ENCODE measurements around the gene B4GALT1. TPM values are rescaled to one million over a fixed set of nuclear protein-coding genes. Genes with fewer than 3 reads are reported as not detected.

B4GALT1 gene
- total and polyA plus RNA-seq, 2 donors from 2014 or later = 33.0 to 163 TPM

DNA sequence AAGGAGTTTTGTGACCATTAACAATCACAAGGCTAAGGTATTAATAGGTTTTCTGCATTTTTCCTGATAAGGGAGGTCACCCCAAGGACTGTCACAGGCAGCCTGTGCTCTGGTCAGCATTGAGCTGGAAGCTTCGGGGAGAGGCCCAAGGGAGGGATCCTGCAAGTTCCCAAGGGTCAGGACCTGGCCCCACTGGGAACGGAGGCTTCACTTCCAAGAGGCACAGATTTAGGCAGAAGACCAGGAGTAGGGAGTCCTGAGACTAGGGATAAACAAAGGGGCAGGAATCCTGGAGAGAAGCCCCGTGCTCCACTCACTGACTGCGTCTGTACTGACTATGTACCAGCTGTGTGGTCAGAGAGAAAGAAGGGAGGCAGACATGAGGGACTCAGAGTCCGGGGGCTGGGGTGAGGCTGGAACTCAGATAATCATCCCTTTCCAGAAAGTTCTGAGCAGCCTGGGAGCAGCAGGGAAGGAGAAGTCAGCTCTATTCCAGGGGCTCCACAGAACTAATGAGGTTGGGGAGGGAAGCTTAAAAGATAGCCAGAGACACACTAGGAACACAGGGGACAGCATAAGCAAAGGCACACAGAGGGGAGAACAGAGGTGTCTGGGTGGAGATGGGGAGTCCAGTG is 37.8 kb downstream of the B4GALT1 start:
- Histone ChIP-seq H3K9ac (ENCODE audit: low read length in 3 of 3) (no peak overlapping the region), H3K9me3 (ENCODE audit: control insufficient read depth in 2 of 3, insufficient read depth in 1 of 3, low read length in 3 of 3) (no peaks in the 10 kb centered on the region), H3K27ac (ENCODE audit: low read depth in 2 of 2, low read length in 2 of 2) (peak overlapping the region; percentile 29 to 63), H3K4me3 (ENCODE audit: low read length in 3 of 3) (no peak overlapping the region), H3K27me3 (ENCODE audit: control insufficient read depth, insufficient read depth, low read length) (no peaks in the 10 kb centered on the region), H3K4me1 (ENCODE audit: control insufficient read depth in 2 of 3, insufficient read depth in 2 of 3, low read depth in 1 of 3, low read length in 3 of 3) (peaks cover 0 to 55% (median 44%) of the 10 kb centered on the region in 3 donors), H3K36me3 (ENCODE audit: control insufficient read depth in 2 of 3, insufficient read depth in 3 of 3, low read length in 3 of 3) (peaks cover 0 to 46% (median 23%) of the 10 kb centered on the region in 3 donors)
- intact Hi-C loops (cut with DNase I) = no loop called here
- DNase-seq (no peak), FAIRE-seq (no peak)
- TF ChIP-seq, protein P1, sequence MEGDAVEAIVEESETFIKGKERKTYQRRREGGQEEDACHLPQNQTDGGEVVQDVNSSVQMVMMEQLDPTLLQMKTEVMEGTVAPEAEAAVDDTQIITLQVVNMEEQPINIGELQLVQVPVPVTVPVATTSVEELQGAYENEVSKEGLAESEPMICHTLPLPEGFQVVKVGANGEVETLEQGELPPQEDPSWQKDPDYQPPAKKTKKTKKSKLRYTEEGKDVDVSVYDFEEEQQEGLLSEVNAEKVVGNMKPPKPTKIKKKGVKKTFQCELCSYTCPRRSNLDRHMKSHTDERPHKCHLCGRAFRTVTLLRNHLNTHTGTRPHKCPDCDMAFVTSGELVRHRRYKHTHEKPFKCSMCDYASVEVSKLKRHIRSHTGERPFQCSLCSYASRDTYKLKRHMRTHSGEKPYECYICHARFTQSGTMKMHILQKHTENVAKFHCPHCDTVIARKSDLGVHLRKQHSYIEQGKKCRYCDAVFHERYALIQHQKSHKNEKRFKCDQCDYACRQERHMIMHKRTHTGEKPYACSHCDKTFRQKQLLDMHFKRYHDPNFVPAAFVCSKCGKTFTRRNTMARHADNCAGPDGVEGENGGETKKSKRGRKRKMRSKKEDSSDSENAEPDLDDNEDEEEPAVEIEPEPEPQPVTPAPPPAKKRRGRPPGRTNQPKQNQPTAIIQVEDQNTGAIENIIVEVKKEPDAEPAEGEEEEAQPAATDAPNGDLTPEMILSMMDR (IDR thresholded peaks at IDR 0.05; ENCODE audit: borderline replicate concordance, extremely low read depth, insufficient read depth) = no peak

DNA sequence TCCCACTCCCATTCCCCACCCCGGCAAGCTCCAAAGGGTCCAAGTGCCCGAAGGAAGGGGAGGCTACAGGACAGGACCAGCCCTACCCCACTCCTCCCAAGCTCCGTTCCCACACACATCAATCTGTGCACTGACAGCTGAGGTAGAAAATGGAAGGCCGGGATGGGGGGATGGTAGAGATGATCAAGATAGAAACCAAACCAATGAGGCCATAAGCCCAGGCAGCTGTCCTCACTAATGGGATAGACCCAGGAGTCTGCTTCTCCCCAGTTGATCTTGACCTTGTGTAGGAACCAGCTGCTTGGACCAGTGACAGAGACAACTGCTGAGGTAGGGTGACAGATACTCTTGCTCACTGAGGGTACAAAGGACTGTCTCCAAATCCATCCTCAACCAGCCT is 38.6 kb downstream of the B4GALT1 start:
- no peak overlapping the region for H3K9ac ChIP-seq (ENCODE audit: low read length in 3 of 3)
- peaks cover 0 to 50% (median 39%) of the 10 kb centered on the region in 3 donors for H3K4me1 ChIP-seq (ENCODE audit: control insufficient read depth in 2 of 3, insufficient read depth in 2 of 3, low read depth in 1 of 3, low read length in 3 of 3)
- peak overlapping the region in 1 of 2 donors; percentile 63 for H3K27ac ChIP-seq (ENCODE audit: low read depth in 2 of 2, low read length in 2 of 2)
- no peak for FAIRE-seq
- H3K4me3 ChIP-seq (ENCODE audit: low read length in 3 of 3) = no peak overlapping the region
- TF ChIP-seq, protein P1 (IDR thresholded peaks at IDR 0.05; ENCODE audit: borderline replicate concordance, extremely low read depth, insufficient read depth) = no peak
- intact Hi-C loops (cut with DNase I) = no loop called here
- no peak for DNase-seq
- peaks cover 0 to 45% (median 22%) of the 10 kb centered on the region in 3 donors for H3K36me3 ChIP-seq (ENCODE audit: control insufficient read depth in 2 of 3, insufficient read depth in 3 of 3, low read length in 3 of 3)
- no peaks in the 10 kb centered on the region for H3K27me3 ChIP-seq (ENCODE audit: control insufficient read depth, insufficient read depth, low read length)
- H3K9me3 ChIP-seq (ENCODE audit: control insufficient read depth in 2 of 3, insufficient read depth in 1 of 3, low read length in 3 of 3) = no peaks in the 10 kb centered on the region

DNA sequence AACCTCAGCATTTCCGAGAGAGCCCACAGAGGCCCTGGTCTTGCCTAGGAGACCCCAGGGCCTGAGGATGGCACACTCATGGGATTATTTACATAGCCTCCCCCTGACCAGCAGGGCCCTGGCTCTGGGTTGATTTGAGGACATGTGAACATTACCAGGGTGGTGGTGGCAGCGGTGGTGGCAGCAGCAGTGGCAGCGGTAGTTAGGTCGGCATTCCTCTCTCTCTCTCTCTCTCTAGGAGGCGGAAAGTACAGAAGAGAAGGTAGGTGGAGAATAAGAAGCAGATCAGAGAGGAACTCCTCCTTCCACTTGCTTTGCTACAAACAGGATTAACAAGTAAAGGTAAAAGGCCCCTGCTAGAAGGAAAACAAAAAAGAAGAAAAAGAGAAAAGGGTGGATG is 39.3 kb downstream of the B4GALT1 start:
- no peak overlapping the region for H3K4me3 ChIP-seq (ENCODE audit: low read length in 3 of 3)
- H3K9ac ChIP-seq (ENCODE audit: low read length in 3 of 3) = no peak overlapping the region
- H3K27me3 ChIP-seq (ENCODE audit: control insufficient read depth, insufficient read depth, low read length) = no peaks in the 10 kb centered on the region
- DNase-seq = no peak
- peaks cover 0 to 39% (median 16%) of the 10 kb centered on the region in 3 donors for H3K36me3 ChIP-seq (ENCODE audit: control insufficient read depth in 2 of 3, insufficient read depth in 3 of 3, low read length in 3 of 3)
- H3K9me3 ChIP-seq (ENCODE audit: control insufficient read depth in 2 of 3, insufficient read depth in 1 of 3, low read length in 3 of 3) = no peaks in the 10 kb centered on the region
- TF ChIP-seq, protein P1 (IDR thresholded peaks at IDR 0.05; ENCODE audit: borderline replicate concordance, extremely low read depth, insufficient read depth) = no peak
- peaks cover 0 to 50% (median 39%) of the 10 kb centered on the region in 3 donors for H3K4me1 ChIP-seq (ENCODE audit: control insufficient read depth in 2 of 3, insufficient read depth in 2 of 3, low read depth in 1 of 3, low read length in 3 of 3)
- intact Hi-C loops (cut with DNase I) = no loop called here
- peak overlapping the region in 1 of 2 donors; percentile 26 for H3K27ac ChIP-seq (ENCODE audit: low read depth in 2 of 2, low read length in 2 of 2)
- FAIRE-seq = no peak
